GM21367 (cell line): ENCODE results near the gene LRRC4B.
"Not testable (repeated sequence)": the region's sequence is repeated elsewhere in the genome, so short reads cannot be mapped to it uniquely, and the experiment has no call there.

Source experiments
- ATAC-seq: cut with Tn5 transposase; IDR thresholded peaks from one replicate; pipeline ENCODE4 v1.9.1; 2021; ENCODE audit not compliant: unreplicated experiment

The LRRC4B gene

GRCh38 chr19:50567882-50568727 is at the start of gene LRRC4B:
Gene LRRC4B, minus strand, starts transcription at chr19:50568435. Its CDS starts 19,597 bp downstream, at chr19:50548838.
- no peak for ATAC-seq

GRCh38 chr19:50612504-50613404 is 44.5 kb upstream of the LRRC4B start:
- not testable (repeated sequence) for ATAC-seq

- no peak for ATAC-seq
Measured at GRCh38 chr19:50607874-50608785, 39.9 kb upstream of the LRRC4B start.

GRCh38 chr19:50607388-50607787 is 39.2 kb upstream of the LRRC4B start:
- ATAC-seq: no peak

- ATAC-seq: not testable (repeated sequence)
Measured at GRCh38 chr19:50606059-50606836, 38.0 kb upstream of the LRRC4B start.

- ATAC-seq: not testable (repeated sequence)
Measured at GRCh38 chr19:50604264-50605073, 36.2 kb upstream of the LRRC4B start.

GRCh38 chr19:50602935-50603334 is 34.7 kb upstream of the LRRC4B start:
- no peak for ATAC-seq

GRCh38 chr19:50602496-50602895 is 34.3 kb upstream of the LRRC4B start:
- no peak for ATAC-seq

GRCh38 chr19:50602089-50602422 is 33.8 kb upstream of the LRRC4B start:
- no peak for ATAC-seq

GRCh38 chr19:50601407-50602088 is 33.3 kb upstream of the LRRC4B start:
- ATAC-seq: no peak

- no peak for ATAC-seq
Measured at GRCh38 chr19:50599427-50599826, 31.2 kb upstream of the LRRC4B start.

GRCh38 chr19:50590191-50590590 is 22.0 kb upstream of the LRRC4B start:
- no peak for ATAC-seq

- ATAC-seq: not testable (repeated sequence)
Measured at GRCh38 chr19:50581795-50582660, 13.8 kb upstream of the LRRC4B start.

GRCh38 chr19:50580970-50581634 is 12.9 kb upstream of the LRRC4B start:
- no peak for ATAC-seq

- ATAC-seq: no peak
Measured at GRCh38 chr19:50580240-50580639, 12.0 kb upstream of the LRRC4B start.

- not testable (repeated sequence) for ATAC-seq
Measured at GRCh38 chr19:50576769-50577168, 8.5 kb upstream of the LRRC4B start.
